ENCODE results near the gene CLMP.
"Not testable (repeated sequence)": the region's sequence is repeated elsewhere in the genome, so short reads cannot be mapped to it uniquely, and the experiment has no call there.

CLMP gene

DNA sequence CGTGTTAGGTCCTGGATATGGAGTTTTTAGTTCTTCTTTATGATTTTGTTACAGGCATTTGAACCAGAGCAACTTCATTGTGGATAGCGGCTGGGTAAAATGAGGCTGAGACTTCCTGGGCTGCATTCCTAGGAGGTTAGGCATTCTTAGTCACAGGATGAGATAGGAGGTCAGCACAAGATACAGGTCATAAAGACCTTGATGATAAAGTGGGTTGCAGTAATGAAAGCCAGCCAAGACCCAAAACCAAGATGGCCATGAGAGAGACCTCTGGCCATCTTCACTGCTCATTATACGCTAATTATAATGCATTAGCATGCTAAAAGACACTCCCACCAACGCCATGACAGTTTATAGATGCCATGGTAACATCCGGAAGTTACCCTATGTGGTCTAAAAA, 23.4 kb upstream of the CLMP start:
- in situ Hi-C loops (cut with MboI; ENCODE audit: low sequenced_read_pairs), result no loop called here

DNA sequence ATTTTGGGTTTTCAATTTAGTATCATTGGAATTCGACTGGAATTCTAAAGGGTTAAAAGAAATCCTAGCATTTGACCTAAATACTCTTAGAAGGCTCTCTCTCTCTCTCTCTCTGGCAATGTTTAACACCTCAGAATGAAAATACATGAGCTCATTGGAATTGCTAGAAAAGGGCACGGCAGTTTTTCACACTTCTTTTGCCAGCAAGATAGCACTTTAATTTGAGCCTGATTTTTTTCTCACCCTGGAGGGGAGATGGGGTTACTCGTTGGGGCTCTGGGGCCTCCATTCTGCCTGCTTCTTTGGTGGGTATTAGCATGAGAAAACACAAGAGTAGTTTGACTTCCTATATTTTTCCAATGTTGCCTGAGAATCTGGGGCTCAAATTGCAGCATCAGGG, 22.8 kb upstream of the CLMP start:
- in situ Hi-C loops (cut with MboI; ENCODE audit: low sequenced_read_pairs), result no loop called here

DNA sequence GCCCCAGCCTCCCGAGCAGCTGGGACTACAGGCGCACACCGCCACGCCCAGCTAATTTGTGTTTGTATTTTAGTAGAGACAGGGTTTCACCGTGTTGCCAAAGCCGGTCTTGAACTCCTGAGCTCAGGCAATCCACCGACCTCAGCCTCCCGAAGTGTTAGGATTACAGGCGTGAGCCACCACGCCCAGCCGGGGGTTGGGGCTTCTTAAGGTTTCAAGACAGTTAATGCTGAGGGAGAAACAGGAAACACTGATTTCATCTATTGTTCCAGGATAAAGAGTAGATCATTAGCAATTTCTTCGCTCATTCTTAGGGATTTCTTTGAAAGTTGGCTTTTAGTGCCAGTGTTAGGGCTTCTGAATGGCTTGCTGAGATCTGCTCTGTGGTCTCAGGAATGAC, 21.2 kb upstream of the CLMP start:
- in situ Hi-C loops (cut with MboI; ENCODE audit: low sequenced_read_pairs), result no loop called here

DNA sequence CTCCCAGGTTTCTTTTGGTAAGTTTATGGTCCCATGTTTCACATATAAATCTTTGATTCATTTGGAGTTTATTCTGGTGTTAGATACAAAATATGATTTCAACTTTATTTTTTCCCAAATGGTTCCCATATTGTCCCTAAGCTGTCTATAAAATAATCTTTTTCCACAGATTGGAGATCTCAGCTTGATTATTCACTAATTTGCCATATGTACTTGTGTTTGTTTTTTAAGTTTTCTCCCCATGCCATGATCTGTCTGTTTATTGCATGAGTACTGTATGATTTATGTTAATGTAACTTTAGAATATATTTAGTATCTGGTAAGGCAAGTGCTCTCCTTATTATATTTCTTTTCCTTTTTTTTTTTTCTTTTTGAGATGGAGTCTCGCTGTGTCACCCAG, 19.9 kb upstream of the CLMP start:
- in situ Hi-C loops (cut with MboI; ENCODE audit: low sequenced_read_pairs), result no loop called here

DNA sequence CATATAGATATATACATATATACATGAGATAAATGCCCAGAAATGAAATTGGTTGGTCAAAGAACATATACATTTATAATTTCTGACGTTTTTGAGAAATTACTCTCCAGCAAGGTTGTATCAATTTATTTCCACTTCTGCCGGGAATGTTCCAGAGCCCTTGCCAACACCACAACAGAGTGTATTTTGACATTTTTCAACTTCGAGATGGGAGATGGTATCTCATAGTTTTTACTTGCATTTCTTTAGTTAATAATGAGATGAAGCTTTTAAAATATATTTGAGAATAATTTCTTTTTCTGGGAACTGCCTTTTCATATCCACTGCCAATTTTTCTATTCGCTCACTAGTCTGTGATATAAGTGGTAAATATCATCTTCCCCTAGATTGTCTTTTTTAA, 19.3 kb upstream of the CLMP start:
- in situ Hi-C loops (cut with MboI; ENCODE audit: low sequenced_read_pairs), result no loop called here

DNA sequence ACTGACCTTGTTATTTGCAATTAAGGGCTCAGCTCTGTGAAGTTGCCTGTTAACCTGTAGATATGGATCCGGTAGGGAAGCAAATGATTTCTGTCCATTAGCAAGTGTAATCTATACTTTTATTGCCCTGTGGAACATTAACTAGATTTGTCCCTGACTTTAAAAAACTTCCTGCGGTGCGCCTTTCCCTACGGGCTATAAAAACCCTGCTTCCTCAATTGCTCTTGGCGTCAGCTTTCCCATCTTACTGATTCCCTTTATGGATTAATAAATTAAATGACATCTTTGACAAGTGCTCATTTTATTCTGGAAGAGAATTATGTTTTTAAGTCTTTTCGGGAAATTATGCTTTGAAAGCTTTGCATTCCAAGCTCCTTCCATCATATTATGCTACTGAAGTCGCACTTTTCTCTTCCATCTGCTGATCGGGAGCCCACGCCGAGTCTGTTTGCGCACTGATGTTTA, 18.3 kb upstream of the CLMP start:
- in situ Hi-C loops (cut with MboI; ENCODE audit: low sequenced_read_pairs), result no loop called here

DNA sequence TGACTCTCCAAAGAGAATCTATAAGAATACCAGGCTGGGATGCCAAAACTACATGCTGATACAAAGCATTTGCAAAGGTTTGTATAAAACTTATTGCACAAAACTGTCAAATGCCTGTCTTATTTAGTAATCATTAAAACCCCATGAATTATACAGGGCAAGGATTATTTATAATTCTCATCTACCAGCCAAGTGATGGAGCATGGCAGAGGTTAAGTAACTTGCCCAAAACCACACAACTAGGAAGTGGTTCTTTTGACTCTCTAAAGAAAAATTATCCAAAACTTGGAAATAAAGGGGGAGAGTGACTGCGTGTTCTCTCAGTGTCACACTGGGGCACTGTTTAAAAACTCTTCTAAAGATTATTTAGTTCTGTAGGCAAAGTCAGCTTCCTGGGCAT, 17.4 kb upstream of the CLMP start:
- in situ Hi-C loops (cut with MboI; ENCODE audit: low sequenced_read_pairs), result no loop called here

DNA sequence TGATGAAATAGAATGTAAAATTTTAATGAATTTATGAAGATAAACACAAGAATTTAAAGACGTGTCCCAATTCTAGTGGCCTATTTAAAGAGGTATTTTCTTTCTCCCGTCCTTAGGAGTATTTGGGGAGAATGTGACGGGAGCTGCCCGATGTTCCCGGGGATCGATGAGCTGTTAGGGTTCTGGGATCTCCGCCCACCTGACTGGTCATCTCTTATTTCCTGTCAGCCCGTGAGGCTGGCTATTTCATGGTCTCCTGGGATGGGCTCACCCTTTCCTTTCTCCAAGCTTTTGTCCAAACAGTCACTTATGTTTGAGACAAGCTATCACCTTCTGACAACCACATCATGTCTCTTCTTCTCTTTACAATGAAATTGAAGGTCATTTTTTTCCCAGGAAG, 16.9 kb upstream of the CLMP start:
- in situ Hi-C loops (cut with MboI; ENCODE audit: low sequenced_read_pairs), result no loop called here

DNA sequence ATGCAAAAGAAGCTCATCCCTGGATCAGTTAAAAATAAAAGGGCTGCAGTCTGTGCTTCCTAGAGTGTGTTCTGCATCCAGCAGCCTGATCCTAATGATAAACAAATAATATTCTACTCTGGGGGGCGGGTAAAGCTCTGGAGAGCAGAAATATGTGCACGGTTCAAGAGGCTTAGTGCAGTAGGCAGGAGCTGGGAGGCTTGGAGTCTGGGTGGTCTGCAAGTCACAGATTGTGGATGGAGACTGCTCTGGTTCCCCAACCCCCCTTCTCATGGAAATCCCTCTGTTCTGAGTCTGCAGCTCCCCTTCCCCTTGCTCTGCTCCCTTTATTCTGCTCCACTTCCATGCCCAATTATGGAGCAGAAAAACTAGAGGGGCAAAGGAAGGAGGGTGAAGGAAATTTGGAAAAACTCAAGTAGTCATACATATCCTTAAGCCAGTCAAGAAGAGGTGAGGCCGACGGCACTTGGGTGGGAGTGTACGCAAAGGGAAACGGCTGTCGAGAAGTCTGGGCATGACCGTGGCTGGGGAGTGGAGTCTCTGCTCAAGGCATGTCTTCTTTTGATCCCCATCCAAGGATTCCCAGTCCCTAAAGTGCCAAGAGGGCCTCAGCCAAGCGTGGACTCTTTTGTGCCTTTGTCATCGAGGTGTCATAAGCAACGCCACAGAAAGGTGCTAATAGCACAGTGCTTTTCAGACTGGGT, 16.3 kb upstream of the CLMP start:
- in situ Hi-C loops (cut with MboI; ENCODE audit: low sequenced_read_pairs), result no loop called here

DNA sequence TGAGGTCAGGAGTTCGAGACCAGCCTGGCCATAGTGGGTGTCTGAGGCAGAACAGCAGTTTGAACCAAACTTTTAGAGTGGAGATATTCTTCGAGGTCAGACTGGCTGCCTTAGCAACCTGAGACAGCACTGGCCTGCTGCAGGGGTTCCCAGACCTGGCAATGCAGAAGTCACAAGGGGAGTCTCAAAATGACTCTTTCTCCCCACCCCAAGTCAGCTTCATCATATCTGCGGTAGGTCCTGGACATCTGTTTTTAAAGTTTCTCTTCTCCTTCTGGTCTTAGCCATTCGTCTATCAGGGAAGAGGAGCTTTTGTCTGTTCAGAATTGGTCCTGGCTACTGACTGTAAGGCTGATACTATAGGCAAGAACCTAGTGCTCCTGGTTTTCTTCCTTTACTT, 14.5 kb upstream of the CLMP start:
- in situ Hi-C loops (cut with MboI; ENCODE audit: low sequenced_read_pairs), result no loop called here

DNA sequence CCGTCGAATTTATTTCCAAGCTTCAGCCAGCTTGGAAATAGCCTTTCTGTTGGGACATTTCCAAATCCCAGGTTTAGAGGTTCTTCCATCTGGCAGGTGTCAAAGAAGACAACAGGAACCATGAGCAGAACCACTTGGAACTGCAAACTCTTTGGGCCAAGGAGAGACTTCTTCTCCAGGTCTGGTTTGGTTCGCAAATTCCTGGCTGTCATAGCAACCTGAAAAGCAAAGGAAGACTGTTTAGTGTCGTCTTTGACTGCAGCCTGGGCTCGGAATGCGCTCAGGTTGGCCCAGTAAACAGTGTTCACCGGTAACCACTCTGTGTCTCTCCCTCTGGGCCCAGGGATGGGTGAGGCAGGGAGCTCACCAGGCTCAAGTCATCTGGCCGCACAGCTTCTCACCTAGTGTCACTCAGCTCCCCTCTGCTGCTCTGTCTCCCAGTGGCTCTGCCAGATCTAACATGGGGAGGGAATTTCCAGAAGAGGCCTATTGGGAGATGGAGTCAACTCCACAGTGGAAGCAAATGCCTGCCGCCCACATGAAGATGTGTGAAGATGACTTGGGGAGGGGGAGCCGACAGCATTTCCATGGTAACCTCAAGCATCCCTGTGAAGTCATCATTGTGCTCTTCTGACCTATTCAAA, 11.9 kb upstream of the CLMP start:
- in situ Hi-C loops (cut with MboI; ENCODE audit: low sequenced_read_pairs), result no loop called here

DNA sequence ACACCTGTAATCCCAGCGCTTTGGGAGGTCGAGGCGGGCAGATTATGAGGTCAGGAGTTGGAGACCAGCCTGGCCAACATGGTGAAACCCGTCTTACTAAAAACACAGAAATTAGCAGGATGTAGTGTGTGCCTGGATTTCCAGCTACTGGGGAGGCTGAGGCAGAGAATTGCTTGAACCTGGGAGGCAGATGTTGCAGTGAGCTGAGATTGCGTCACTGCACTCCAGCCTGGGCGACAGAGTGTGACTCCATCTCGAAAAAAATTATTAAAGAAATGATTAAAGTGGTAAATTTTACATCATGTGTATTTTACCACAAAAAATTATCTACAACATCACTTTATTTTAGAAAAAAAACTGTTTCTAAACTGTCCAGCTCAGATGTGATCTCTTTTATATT, 11.0 kb upstream of the CLMP start:
- in situ Hi-C loops (cut with MboI; ENCODE audit: low sequenced_read_pairs), result not testable (repeated sequence)

DNA sequence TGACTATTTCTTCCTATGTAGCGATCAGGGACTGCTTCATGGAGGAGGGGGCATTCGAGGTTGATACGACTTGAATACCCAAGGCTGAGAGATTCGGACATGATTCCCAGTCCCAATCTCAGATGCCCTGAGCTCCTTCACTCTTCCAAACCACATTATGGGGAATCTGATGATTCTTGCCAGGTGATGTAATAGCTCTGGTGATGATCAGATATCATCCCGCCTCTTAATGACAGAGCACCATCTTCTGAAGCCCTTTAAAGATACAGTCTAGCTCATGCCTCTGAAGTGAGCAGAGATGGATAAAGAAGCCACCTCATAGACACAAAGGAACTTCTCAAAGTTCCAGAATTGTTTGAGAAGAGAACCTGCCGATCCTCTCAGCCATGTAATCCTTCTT, 8.9 kb upstream of the CLMP start:
- in situ Hi-C loops (cut with MboI; ENCODE audit: low sequenced_read_pairs), result no loop called here

DNA sequence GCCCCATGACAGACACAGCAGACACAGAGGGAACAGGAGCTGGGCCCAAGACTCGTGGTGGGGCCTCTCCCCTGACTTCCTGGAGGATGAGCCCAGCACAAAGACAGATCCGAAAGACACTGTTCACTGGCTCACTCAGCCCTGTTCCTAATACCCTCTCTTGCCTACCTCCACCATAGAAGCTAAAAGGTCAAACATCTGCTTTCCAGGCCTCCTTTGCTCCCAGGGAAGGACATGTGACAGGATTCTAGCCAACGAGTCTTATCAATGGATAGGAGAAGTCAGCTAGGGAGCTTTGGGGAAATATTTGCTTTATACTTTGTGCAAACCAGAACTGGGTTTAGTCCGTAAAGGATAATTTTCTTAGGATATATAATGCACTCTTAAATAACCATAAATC, 8.4 kb upstream of the CLMP start:
- in situ Hi-C loops (cut with MboI; ENCODE audit: low sequenced_read_pairs), result no loop called here

DNA sequence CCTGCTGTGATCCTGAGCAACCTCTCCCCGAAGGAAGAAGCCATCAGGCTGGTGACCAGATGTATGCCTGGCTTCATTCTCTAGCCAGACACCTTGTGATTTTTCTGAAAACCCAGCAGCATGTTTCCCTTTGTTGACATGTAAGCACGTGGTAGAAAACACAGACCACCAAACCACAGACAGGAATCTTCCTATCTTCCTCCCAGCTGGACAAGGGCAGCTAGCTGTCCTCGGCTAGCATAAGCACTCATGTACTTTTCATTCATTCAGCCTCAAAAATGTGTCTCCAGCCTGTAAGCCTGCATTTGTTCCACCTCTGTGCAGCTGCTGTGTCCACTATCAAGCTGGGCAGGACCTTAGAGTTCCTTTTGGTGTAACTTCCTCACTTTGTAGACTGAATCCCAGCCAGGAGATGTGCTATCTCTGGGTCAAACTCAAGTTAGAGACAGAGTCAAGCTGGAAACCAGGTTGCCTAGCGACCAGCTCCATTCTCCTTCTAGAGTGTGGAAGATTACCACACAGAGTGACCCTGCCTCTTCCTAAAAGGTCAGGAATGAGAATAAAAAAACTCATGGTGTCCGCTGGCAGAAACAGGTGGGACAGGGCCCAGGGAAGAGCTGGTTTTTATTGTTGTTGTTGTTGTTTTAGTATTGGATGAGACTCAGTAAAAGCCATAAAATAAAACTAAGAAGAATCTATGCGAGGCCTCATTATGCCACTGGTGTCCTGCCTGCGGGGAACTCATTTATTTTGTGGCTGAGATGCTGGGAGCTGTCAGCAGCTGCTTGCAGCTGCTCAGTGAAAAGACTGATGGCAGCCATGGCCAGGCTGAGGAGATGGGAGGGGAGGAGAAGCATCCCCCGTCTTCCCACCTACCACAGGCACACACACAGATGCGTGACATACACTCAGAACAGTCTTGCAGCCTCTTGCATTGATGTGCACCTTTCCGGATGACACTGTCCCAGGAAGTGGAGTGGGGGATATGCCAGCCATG, 7.4 kb upstream of the CLMP start:
- in situ Hi-C loops (cut with MboI; ENCODE audit: low sequenced_read_pairs), result no loop called here

DNA sequence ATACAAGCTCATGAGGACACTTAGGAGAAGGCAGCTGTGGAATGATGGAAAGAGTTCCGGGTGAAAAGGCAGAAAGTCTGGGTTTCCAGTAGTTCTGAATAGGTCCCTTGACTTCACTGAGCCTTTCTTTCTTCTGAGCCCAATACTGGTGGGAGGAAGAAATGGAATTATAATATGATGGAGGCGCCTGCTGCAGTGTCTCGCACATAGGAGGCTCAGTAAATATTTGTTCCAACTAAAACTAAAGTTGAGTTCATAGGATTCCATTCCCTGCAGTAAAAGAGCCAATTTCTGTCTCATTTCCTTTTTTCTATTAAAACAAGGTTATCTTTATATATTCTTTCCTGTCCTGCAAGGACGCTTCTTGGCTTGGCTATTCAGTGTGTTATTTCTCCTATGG, 5.2 kb upstream of the CLMP start:
- in situ Hi-C loops (cut with MboI; ENCODE audit: low sequenced_read_pairs), result no loop called here

DNA sequence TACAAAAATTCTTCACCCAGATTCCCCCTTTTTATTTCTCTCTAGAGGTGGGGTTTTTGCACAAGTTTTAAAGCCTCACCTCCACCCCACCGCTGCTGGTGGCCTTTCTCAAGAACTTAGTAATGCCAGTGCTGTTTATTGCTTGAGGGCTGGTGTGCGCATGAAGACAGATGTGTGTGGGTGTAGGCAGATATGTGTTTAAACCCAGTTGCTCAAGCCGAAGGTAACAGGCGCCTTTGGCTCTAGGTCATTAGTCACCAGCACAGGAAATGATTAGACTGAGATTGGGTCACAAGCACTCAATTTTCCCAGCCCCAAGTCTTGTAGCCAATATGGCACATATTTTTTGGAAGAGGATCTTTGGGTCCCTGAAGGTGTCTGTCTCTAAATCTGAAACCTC, 2.7 kb upstream of the CLMP start:
- in situ Hi-C loops (cut with MboI; ENCODE audit: low sequenced_read_pairs), result no loop called here

DNA sequence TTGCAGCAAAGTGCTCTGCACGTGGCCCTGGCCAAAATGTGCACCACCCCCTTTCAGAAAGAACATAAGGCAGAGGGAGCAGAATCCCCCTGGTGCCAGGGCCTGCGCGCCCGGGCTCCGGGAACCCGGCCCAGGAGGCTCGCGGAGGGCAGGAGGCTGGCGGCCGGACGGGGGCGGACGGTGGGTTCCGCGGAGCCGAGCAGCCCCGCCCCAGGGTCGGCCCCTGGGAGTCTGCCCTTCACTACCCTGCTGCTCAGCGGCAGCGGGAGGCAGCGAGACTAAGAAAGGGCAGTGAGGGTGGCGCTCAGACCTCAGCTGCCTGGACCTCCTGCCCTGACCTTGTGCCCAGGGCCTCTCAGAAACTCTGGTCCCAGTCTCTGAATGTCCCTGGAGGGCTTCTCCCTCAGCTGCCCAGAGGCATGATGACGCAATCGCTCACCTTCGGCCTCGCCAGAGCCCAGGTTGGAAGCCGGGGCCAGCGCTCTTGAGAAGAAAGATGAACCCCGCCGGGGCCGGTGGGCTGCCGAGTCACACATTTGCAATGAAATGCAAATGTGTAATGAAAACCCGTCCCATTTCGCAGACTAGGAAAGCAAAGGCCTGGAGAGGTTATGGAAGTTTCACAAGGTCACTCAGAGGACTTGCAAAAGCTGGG, 1.1 kb upstream of the CLMP start:
- in situ Hi-C loops (cut with MboI; ENCODE audit: low sequenced_read_pairs), result no loop called here

DNA sequence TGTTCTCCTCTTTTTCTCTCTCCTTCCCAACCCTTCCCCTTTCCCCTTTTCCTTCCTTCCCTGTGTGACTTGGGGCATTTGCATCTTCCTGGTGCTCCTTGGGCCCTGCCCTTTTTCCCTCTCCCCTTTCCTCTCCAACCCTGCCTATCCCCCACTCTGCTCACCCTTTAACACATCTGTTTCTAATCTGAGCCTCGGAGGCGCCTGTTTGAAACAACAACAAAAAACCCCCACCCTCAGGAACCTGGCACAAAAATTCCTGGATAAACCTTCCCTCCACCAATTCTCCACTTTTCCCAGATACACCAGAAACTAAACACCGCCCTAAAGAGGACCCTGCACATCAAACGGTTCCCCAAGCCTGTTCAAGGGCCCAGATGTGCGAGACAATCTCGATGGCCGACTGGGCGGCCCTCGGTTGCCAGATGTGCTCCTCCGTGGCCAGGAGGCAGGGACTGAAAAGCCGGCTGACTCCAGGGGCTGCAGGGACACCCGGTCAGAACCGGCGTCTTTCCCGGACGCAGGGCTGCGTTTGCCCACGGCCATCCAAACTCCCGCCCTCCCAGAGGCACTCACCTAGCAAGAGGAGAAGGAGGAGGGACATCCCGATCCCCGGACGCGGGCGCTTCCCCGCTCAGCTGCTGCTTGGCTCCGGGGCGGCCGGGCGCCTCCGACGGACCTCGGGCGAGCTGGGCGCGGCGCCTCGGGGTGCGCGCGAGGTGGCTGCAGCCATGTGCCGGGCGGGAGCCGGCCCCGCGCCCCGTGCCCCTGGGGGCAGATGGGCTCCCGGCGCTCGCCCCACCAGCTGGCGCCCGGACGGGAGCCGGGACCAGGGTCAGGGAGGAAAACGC, 486 bp downstream of the CLMP start:
- in situ Hi-C loops (cut with MboI; ENCODE audit: low sequenced_read_pairs), result no loop called here

DNA sequence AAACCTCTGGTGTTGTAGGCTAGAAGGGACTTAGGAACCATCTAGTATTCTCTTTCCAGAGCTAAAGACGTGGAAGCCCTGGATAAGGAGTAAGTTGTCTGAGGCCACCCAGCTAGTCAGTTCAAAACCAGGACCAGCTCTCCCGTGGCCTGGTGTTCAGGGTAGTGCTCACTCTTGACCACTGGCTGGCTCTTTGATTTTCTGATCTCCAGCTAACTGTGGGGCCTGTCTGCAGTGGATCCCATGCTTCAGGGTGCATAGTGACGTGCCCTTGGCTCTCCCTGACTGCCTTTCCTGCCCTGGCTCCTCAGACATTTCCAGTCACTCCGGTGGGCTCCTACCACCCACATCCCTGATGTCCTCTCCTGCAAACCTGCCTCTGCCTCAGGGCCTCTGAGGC, 1.3 kb downstream of the CLMP start:
- in situ Hi-C loops (cut with MboI; ENCODE audit: low sequenced_read_pairs), result no loop called here

Measured in HL-60/S4 treated with retinoic acid at 250 ng/mL for 4 days and 3 days (cell line).